NOMO-1 (cell line): ENCODE measurements around the gene OR5AS1.
"Not testable (repeated sequence)": the region's sequence is repeated elsewhere in the genome, so short reads cannot be mapped to it uniquely, and the experiment has no call there.

ENCODE experiments used
- DNase-seq, 2 experiments: peaks; one replicate each; lab custom pipeline; 2025; ENCODE audit not compliant: unreplicated experiment in 2 of 2; lab: John Stamatoyannopoulos, UW

OR5AS1 gene

GRCh38 chr11:56027354-56027753 lies at the start of gene OR5AS1:
Gene OR5AS1, plus strand, starts transcription at chr11:56027654. Its CDS starts 2,765 bp downstream, at chr11:56030419.
- DNase-seq = no peak

GRCh38 chr11:55994525-55994924 lies 32.9 kb upstream of the OR5AS1 start, which contains the start of gene OR5F1:
Gene OR5F1, minus strand, starts transcription at chr11:55994625. Its CDS starts 0 bp downstream, at chr11:55994625.
- DNase-seq = no peak

- DNase-seq = no peak
These were observed 16.7 kb upstream of the OR5AS1 start for GRCh38 chr11:56010716-56011115.

- no peak for DNase-seq
These were observed 13.6 kb upstream of the OR5AS1 start for GRCh38 chr11:56013805-56014204.

- no peak for DNase-seq
These were observed 18.1 kb downstream of the OR5AS1 start for GRCh38 chr11:56045538-56045937.

DNA sequence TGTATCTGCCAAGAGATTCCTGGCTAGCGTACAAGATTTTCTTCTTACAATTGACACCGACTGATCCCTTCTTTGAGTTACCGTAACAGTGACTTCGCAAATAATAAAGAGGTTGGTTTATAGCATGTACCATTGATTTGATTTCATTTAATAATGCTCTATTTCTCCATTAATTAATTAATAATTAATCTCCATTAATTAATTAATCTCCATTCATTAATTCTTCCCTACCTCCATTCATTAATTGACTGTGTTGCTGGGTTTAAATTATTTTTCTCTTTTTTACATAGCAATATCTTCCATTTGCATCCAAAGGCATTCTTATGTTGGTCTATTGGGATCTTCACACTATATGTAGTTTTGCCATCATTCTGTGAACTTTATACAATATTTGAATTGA lies 21.0 kb downstream of the OR5AS1 start:
- DNase-seq = no peak

DNA sequence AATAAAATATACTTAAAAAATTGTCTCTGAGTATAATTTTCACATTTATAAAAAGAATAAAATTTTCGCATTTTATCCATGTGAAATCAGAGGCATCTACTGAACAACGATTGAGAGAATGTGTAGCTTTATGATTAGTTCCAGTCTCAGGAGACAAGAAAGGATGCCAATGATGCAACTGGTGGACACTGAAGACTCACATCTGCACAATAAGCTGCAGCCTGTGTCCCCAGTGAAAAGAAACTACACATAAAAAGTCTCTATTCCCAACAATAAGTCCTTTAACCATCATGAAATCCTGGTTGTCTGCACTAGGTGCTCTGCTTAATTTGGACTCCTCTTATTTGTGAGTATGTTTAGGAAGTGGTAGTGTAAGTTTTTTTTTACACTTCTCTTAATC lies 22.0 kb downstream of the OR5AS1 start:
- no peak for DNase-seq

- DNase-seq = not testable (repeated sequence)
These were observed 28.9 kb downstream of the OR5AS1 start for GRCh38 chr11:56056366-56056765.

DNA sequence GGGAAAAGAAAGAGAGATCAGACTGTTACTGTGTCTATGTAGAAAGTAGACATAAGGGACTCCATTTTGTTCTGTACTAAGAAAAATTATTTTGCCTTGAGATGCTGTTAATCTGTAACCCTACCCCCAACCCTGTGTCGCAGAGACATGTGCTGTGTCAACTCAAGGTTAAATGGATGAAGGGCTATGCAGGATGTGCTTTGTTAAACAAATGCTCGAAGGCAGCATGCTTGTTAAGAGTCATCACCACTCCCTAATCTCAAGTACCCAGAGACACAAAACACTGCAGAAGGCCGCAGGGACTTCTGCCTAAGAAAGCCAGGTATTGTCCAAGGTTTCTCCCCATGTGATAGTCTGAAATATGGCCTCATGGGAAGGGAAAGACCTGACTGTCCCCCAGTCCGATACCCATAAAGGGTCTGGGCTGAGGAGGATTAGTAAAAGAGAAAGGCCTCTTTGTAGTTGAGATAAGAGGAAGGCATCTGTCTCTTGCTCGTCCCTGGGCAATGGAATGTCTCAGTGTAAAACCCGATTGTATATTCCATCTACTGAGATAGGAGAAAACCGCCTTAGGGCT lies 30.3 kb downstream of the OR5AS1 start:
- not testable (repeated sequence) for DNase-seq

- not testable (repeated sequence) for DNase-seq
These were observed 30.9 kb downstream of the OR5AS1 start for GRCh38 chr11:56058260-56058780.

- no peak for DNase-seq
These were observed 39.5 kb downstream of the OR5AS1 start for GRCh38 chr11:56066980-56067379.
